Upper lobe of left lung (tissue), 6 donors: Measurements from ENCODE around the gene GCDH. TPM values are rescaled to one million over a fixed set of nuclear protein-coding genes. Genes with fewer than 3 reads are reported as not detected.

Source experiments
- ATAC-seq, 2 donors: fragments of 200-7000 bp; cut with Tn5 transposase; one replicate each; pipeline ENCODE4 v1.9.1; 2022; ENCODE audit warnings: mild to moderate bottlenecking in 2 of 2, moderate library complexity in 2 of 2; ENCODE audit not compliant: low FRiP score in 2 of 2
- DNase-seq, 2 donors: peaks; one replicate each; pipeline ENCODE4 v3.0.0-alpha.2; 2019 to 2020
- H3K27ac ChIP-seq, 4 donors: fragments of 200-600 bp; sonication (generic); one replicate each; pipeline ENCODE4 v1.5.1; 2016 to 2019
- H3K27me3 ChIP-seq, 4 donors: fragments of 200-600 bp; sonication (generic); one replicate each; pipeline ENCODE4 v1.5.1; 2017 to 2019
- H3K36me3 ChIP-seq, 4 donors: fragments of 200-600 bp; sonication (generic); one replicate each; pipeline ENCODE4 v1.5.1; 2016 to 2019
- H3K4me1 ChIP-seq, 4 donors: fragments of 200-600 bp; sonication (generic); one replicate each; pipeline ENCODE4 v1.5.1; 2018 to 2019
- H3K4me3 ChIP-seq, 4 donors: fragments of 200-600 bp; sonication (generic); one replicate each; pipeline ENCODE4 v1.5.1; 2017 to 2019; ENCODE audit warnings: mild to moderate bottlenecking in 2 of 4, moderate library complexity in 1 of 4
- H3K9me3 ChIP-seq, 4 donors: fragments of 200-600 bp; sonication (generic); one replicate each; pipeline ENCODE4 v1.5.1; 2018 to 2019
- CTCF ChIP-seq, 6 experiments: fragments of 450-650 bp in 4 of 6; fragments of 200-600 bp in 2 of 6; sonication (generic) in 2 of 6; IDR thresholded peaks; one replicate each; pipeline ENCODE4 v1.5.1; 2016 to 2019; ENCODE audit warnings: antibody characterized with exemption in 6 of 6
- EP300 ChIP-seq, 4 donors: sonication (generic); formaldehyde crosslinking; IDR thresholded peaks; one replicate each; pipeline ENCODE4 v1.5.1; 2017; ENCODE audit warnings: antibody characterized with exemption in 4 of 4, control low read depth in 2 of 4
- POLR2A ChIP-seq, 4 donors: fragments of 450-650 bp; IDR thresholded peaks; one replicate each; pipeline ENCODE4 v1.5.1; 2016 to 2017; ENCODE audit warnings: antibody characterized with exemption in 4 of 4, mild to moderate bottlenecking in 2 of 4
- POLR2AphosphoS5 ChIP-seq, 2 donors: sonication (generic); formaldehyde crosslinking; IDR thresholded peaks; one replicate each; pipeline ENCODE4 v1.5.1; 2017; ENCODE audit warnings: antibody characterized with exemption in 2 of 2
- WGBS, 2 donors: methylation state at CpG; one replicate each; pipeline ENCODE4 v1.1.5; 2017 to 2018; 5-methylcytosine and 5-hydroxymethylcytosine counted together
- total RNA-seq, 6 donors: library from RNA; depleted of rRNA in 4 of 6; stranded (reverse); fragments of >200 nt in 4 of 6; gene quantifications; one replicate each; pipeline versions ENCODE4 v1.1.0 to v1.2.1, GENCODE V29; 2016 to 2021
- donor health status: DM: no; HTN: no; CAD: no; lungs with moderate emphysema.
- donor health status: DM: no; HTN: yes; CAD: no; lungs with severe emphysema.

GCDH gene
- total RNA-seq, 6 donors from 2014 or later, result 19.3 to 47.1 (median 33.3) TPM

- ATAC-seq (no peak), DNase-seq (no peak)
- Histone ChIP-seq H3K36me3 (peaks cover 7 to 13% (median 11%) of the 10 kb centered on the region in 4 donors), H3K27me3 (no peaks in the 10 kb centered on the region), H3K9me3 (no peaks in the 10 kb centered on the region), H3K27ac (no peak overlapping the region), H3K4me3 (no peak overlapping the region), H3K4me1 (peaks cover 15 to 27% (median 20%) of the 10 kb centered on the region in 4 donors)
- no peak for TF ChIP-seq EP300 (IDR thresholded peaks at IDR 0.05)
- WGBS, 2 donors, result 93 to 94% methylated on average over 14 of the region's 14 CpGs
Observed at GRCh38 chr19:12918253-12918652, 27.3 kb downstream of the GCDH start.

- Histone ChIP-seq H3K27me3 (no peaks in the 10 kb centered on the region), H3K9me3 (no peaks in the 10 kb centered on the region), H3K4me3 (no peak overlapping the region), H3K36me3 (peaks cover 31 to 40% (median 39%) of the 10 kb centered on the region in 4 donors), H3K27ac (no peak overlapping the region), H3K4me1 (peaks cover 6 to 13% (median 9%) of the 10 kb centered on the region in 4 donors)
- no peak for TF ChIP-seq EP300 (IDR thresholded peaks at IDR 0.05)
- no peak for TF ChIP-seq CTCF (IDR thresholded peaks at IDR 0.05)
- TF ChIP-seq POLR2AphosphoS5 (IDR thresholded peaks at IDR 0.05), result no peak
- DNase-seq, result no peak
- ATAC-seq, result no peak
- 34 to 45% methylated on average over 3 of the region's 3 CpGs for WGBS, 2 donors
Observed at GRCh38 chr19:12921047-12921446, 30.1 kb downstream of the GCDH start.

DNA sequence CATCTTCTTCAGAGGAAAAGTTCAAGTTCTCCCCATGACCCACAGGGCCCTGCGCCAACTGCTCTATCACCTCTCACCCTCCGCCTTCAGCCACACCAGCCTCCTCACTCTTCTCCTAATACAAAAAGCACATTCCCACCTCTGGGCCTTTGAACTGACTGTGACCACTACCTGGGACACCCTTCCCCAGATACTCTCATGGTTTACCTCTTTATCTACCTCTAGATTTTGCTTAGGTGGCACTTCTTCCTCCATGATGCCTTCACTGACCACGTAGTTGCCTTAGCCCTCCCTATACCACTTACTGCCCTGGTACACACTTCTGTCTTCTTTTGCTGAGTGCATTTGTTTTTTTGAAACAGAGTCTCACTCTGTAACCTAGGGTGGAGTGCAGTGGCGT is 32.0 kb downstream of the GCDH start:
- no peak for TF ChIP-seq POLR2A (IDR thresholded peaks at IDR 0.05)
- no peak for TF ChIP-seq POLR2AphosphoS5 (IDR thresholded peaks at IDR 0.05)
- no peak for TF ChIP-seq EP300 (IDR thresholded peaks at IDR 0.05)
- no peak for TF ChIP-seq CTCF (IDR thresholded peaks at IDR 0.05)
- H3K36me3 ChIP-seq, result peaks cover 37 to 56% (median 54%) of the 10 kb centered on the region in 4 donors
- ATAC-seq, result no peak
- peaks cover 6 to 13% (median 9%) of the 10 kb centered on the region in 4 donors for H3K4me1 ChIP-seq
- no peaks in the 10 kb centered on the region for H3K27me3 ChIP-seq
- H3K9me3 ChIP-seq, result no peaks in the 10 kb centered on the region
- DNase-seq, result no peak
- no peak overlapping the region for H3K27ac ChIP-seq
- no peak overlapping the region for H3K4me3 ChIP-seq
- WGBS, 2 donors, result 97 to 99% methylated on average over 4 of the region's 4 CpGs

GRCh38 chr19:12924621-12925310 is 33.8 kb downstream of the GCDH start:
- no peak for DNase-seq
- Histone ChIP-seq H3K4me1 (peaks cover 0 to under 1% (median under 1%) of the 10 kb centered on the region in 4 donors), H3K36me3 (peaks cover 47 to 74% (median 72%) of the 10 kb centered on the region in 4 donors), H3K4me3 (no peak overlapping the region), H3K27ac (no peak overlapping the region), H3K9me3 (no peaks in the 10 kb centered on the region), H3K27me3 (no peaks in the 10 kb centered on the region)
- TF ChIP-seq EP300 (IDR thresholded peaks at IDR 0.05) (no peak), POLR2AphosphoS5 (IDR thresholded peaks at IDR 0.05) (no peak), POLR2A (IDR thresholded peaks at IDR 0.05) (no peak), CTCF (IDR thresholded peaks at IDR 0.05) (no peak)
- no peak for ATAC-seq
- 93 to 97% methylated on average over 24 to 29 of the region's 29 CpGs for WGBS, 2 donors

DNA sequence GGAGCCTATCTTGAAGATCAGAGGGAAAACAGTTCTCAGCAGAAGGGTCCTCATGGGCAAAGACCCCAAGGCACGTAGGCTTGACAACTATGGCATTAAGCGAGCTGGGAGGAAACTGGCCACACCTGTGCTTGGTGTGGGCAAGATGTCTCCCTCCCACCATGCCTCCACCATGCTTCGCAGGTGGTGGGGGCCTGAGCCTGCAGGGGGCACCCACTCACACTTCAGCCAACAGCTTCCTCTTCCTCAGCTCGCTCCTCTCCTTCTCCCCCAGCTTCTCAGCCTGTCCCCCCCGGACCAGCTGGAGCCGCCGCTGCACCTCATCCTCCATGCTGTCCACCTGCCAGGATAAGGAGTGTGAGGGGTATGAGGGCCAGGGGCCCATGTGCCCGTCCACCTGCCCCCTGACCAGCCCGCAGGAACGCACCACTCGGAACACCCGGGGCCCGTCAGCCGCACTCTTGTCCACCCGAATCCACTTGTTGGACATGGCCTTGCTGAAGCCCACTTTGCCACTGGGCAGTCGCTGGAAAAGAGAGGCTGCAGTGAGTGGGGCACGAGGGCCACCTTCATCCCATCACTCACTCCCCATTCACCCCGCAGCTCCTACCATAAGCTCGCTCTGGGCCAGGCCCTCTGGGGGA is 39.2 kb downstream of the GCDH start:
- H3K4me3 ChIP-seq, result no peak overlapping the region

More for the DNA sequence above, 39.2 kb downstream of the GCDH start:
- H3K4me1 ChIP-seq, result peaks cover 11 to 36% (median 12%) of the 10 kb centered on the region in 4 donors
- peaks cover 21 to 57% (median 48%) of the 10 kb centered on the region in 4 donors for H3K36me3 ChIP-seq
- DNase-seq (peak in 1 of 2 donors; percentile 75), ATAC-seq (no peak)
- H3K27ac ChIP-seq, result no peak overlapping the region
- 89 to 92% methylated on average over 17 to 19 of the region's 19 CpGs for WGBS, 2 donors
- no peaks in the 10 kb centered on the region for H3K9me3 ChIP-seq
- TF ChIP-seq POLR2A (IDR thresholded peaks at IDR 0.05) (no peak), POLR2AphosphoS5 (IDR thresholded peaks at IDR 0.05) (no peak), EP300 (IDR thresholded peaks at IDR 0.05) (no peak), CTCF (IDR thresholded peaks at IDR 0.05) (no peak)
- no peaks in the 10 kb centered on the region for H3K27me3 ChIP-seq
